A673 (cell line): Measurements from ENCODE around the gene MYO18A.

Experiments
- CTCF ChIP-seq: fragments of 300-800, 200-600 bp; sonication (generic); conservative IDR thresholded peaks from 2 replicates; pipeline ENCODE4 v1.5.1; 2017; ENCODE audit warnings: low read depth, mild to moderate bottlenecking, antibody characterized with exemption, low read length, moderate library complexity, mixed read lengths
- EZH2 ChIP-seq: fragments of 200-600 bp; sonication (generic); IDR thresholded peaks from 2 replicates; pipeline ENCODE4 v1.6.1; 2017; ENCODE audit warnings: borderline replicate concordance, low read depth, mild to moderate bottlenecking, mixed read lengths, antibody characterized with exemption, low read length; ENCODE audit not compliant: poor library complexity, severe bottlenecking

GRCh38 chr17:29102046-29102445, 78.2 kb downstream of the MYO18A start:
- TF ChIP-seq CTCF: no peak
- no peak for TF ChIP-seq EZH2
